GM19455 (cell line): ENCODE data around the gene ZCCHC13.
"Not testable (repeated sequence)": the region's sequence is repeated elsewhere in the genome, so short reads cannot be mapped to it uniquely, and the experiment has no call there.

Experiments used
- ATAC-seq: cut with Tn5 transposase; IDR thresholded peaks from one replicate; pipeline ENCODE4 v1.9.1; 2021; ENCODE audit not compliant: unreplicated experiment

ZCCHC13 gene

GRCh38 chrX:74304016-74304415 is at the start of gene ZCCHC13:
TSS of gene ZCCHC13 (plus strand) at chrX:74304180. CDS start at chrX:74304267, 87 bp downstream.
- no peak for ATAC-seq

DNA sequence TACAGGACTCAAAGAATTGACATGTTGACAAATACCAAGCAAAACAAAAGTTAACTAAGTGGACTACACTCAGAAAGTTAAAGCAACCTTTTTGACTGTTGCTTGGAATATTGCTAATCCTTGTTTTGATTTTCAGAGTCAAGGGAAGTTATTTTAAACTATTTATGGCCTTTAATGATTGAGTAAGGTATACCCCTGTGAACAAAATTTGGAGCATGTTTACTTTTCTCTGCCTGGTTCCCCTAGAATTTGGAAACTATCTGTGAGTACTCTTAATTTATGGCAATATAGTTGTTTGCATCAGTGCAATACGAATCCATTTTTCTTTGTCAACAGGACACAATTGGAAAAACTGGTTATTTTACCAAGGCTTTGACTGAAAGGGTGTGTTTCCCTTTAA is 45.9 kb upstream of the ZCCHC13 start:
- ATAC-seq: not testable (repeated sequence)

DNA sequence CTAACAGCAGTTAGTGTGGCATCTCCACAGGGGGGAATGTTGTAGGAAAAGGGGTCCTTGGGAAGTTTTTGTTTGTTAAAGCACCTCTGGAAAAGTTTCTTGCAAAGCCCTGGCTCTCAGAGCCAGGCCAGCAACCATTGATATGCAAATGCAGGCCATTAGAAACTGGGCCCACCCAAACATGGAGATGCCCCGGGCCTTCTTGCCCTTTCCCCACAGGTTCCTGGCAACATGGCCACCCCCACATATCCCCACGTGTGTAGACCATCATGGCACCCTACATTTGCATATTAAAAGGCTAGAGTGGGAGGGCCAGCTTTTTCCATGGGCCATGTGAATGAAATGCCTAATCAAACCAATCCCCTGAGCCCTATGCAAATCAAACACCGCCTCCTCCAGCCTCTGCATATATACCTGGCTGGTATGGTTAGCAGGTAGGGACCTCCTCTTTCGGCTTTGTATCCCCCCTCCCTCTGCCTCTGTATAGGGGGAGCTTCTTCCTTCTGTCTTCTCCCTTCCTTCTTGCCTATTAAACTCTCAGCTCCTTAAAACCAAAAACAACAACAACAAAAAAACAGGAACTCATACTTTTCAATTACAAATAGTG is 44.0 kb upstream of the ZCCHC13 start:
- no peak for ATAC-seq

- ATAC-seq: no peak
Measured at GRCh38 chrX:74262452-74263209, 41.3 kb upstream of the ZCCHC13 start.

DNA sequence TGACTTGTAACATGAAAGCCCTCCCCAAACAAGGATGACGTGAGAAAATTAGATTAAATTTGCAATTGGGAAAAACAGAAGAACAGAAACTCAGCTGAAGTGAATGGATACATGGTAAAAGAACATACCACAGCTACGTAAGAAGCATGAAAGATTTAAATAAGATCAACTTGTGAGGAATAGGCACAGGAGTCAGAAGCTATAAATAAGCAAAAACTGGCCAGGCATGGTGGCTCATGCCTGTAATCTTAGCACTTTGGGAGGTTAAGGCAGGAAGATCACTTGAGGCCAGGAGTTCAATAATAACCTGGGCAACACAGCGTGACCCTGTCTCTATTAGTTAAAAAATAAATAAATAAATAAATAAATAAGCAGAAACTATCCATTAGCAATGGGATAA is 33.6 kb upstream of the ZCCHC13 start:
- ATAC-seq: no peak

- ATAC-seq: no peak
Measured at GRCh38 chrX:74272230-74272629, 31.8 kb upstream of the ZCCHC13 start.

GRCh38 chrX:74274516-74274915 is 29.5 kb upstream of the ZCCHC13 start:
- no peak for ATAC-seq

DNA sequence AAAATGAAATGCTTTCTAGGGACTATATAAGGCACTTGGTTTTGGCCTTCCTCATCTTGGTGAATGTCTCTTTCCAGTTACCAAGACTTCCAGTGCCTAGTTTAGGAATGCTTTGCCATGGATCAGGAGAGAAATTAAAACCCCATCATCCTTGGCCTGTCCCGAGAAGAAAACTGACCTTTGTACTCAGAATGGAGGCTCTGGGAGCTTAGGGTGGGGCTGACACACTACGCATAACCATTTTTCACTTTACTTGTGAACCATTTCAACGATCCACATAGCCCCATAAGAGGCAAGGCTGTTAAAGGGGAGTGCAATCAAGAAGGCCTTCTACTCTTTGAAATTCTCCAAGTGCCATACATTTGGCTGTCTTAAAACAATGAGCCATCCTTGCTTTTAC is 26.7 kb upstream of the ZCCHC13 start:
- ATAC-seq: no peak

- ATAC-seq: no peak
Measured at GRCh38 chrX:74277846-74278245, 26.1 kb upstream of the ZCCHC13 start.

GRCh38 chrX:74280759-74281158 is 23.2 kb upstream of the ZCCHC13 start:
- no peak for ATAC-seq

- ATAC-seq: no peak
Measured at GRCh38 chrX:74284391-74284952, 19.5 kb upstream of the ZCCHC13 start.

GRCh38 chrX:74286950-74287740 is 16.8 kb upstream of the ZCCHC13 start:
- ATAC-seq: no peak

- no peak for ATAC-seq
Measured at GRCh38 chrX:74291577-74291963, 12.4 kb upstream of the ZCCHC13 start.

GRCh38 chrX:74291964-74292807 is 11.8 kb upstream of the ZCCHC13 start:
- peak; percentile 82 for ATAC-seq

- no peak for ATAC-seq
Measured at GRCh38 chrX:74292808-74293123, 11.2 kb upstream of the ZCCHC13 start.

GRCh38 chrX:74293343-74293946 is 10.5 kb upstream of the ZCCHC13 start:
- ATAC-seq: no peak

GRCh38 chrX:74295101-74295500 is 8.9 kb upstream of the ZCCHC13 start:
- no peak for ATAC-seq

- ATAC-seq: no peak
Measured at GRCh38 chrX:74297766-74298165, 6.2 kb upstream of the ZCCHC13 start.

GRCh38 chrX:74300869-74301268 is 3.1 kb upstream of the ZCCHC13 start:
- no peak for ATAC-seq

- ATAC-seq: no peak
Measured at GRCh38 chrX:74318672-74319071, 14.7 kb downstream of the ZCCHC13 start.
